Middle frontal gyrus (tissue), 1 donor: Measurements from ENCODE around the gene SMC1B.
"Not testable (repeated sequence)": the region's sequence is repeated elsewhere in the genome, so short reads cannot be mapped to it uniquely, and the experiment has no call there.

Experiments
- DNase-seq: peaks from one replicate; pipeline ENCODE4 v3.0.0-alpha.2; 2015; ENCODE audit warnings: low spot score; ENCODE audit errors: extremely low spot score

Gene SMC1B

DNA sequence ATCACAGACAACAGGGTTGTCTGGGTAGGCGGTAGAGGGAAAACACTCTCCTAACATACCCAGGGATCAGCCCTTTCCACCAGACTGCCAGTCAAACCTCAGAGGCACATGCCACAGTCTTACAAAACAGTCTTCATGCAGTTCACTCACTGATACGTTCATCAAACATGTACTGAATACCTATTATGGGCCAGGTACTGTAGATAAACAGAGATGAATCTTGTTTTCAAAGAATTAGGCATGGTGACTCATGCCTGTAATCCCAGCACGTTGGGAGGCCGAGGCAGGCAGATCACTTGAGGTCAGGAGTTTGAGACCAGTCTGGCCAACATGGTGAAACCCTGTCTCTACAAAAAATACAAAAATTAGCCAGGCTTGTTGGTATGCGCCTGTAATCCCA lies 60.6 kb downstream of the SMC1B start:
- not testable (repeated sequence) for DNase-seq

DNA sequence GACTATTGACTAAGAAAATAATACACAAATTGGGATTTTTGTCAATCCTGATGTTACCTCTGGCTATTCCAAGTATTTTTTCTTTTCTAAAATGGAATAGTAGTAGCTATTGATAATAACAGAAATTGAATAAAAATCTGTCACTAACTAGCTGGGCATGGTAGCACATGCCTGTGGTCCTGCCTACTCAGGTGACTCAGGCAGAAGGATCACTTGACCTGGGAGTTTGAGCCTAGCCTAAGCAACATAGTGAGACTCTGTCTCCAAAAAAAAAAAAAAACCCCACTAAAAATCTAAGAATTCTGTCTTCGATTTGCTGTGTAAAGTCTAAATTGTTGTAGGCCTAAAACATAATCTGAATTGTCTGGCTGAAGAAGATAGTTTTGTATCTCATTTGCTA lies 61.4 kb downstream of the SMC1B start:
- no peak for DNase-seq

GRCh38 chr22:45349916-45350315 lies 63.5 kb downstream of the SMC1B start:
- DNase-seq, result no peak

- no peak for DNase-seq
Measured at GRCh38 chr22:45344334-45344733, 69.1 kb downstream of the SMC1B start.

GRCh38 chr22:45343143-45343542 lies 70.3 kb downstream of the SMC1B start:
- no peak for DNase-seq

GRCh38 chr22:45341498-45341897 lies 71.9 kb downstream of the SMC1B start:
- no peak for DNase-seq

DNA sequence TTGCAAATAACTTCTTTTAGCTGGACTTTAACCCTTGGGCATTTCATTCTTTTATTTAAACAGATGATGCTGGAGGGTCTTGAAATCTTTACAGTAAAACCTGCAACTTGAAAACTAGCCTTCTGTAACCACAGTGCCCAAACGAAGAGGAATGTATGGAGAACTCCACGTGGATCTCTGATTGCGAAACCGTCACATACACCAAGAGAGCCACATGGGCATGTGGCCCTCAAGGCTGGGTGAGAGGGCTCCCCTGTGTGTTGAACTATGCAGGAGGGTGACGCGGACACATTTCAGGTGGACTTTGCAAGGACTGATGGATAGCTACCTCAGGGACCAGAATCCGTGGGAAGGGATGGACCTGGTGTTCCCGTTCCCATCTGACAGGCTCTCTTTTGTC lies 73.1 kb downstream of the SMC1B start:
- no peak for DNase-seq

DNA sequence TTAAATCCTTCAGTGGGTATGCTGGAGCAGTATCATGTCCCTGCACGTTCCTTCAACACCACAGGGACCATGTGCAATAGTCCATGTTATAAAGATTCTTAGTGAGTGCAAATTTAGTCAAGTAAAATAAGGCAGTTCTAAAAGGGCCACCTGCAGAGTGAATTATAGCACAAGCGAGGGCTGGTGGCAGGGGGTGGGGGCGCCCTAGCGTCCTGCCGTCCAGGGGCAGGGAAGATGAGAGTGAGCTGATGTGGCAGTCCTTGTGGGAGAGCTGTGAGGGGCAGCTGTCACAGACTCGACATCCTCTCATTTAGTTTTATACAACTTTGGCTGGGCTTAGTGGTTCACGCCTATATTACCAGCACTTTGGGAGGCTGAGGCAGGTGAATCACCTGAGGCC lies 74.6 kb downstream of the SMC1B start:
- no peak for DNase-seq

GRCh38 chr22:45337536-45337935 lies 75.9 kb downstream of the SMC1B start:
- DNase-seq, result no peak

DNA sequence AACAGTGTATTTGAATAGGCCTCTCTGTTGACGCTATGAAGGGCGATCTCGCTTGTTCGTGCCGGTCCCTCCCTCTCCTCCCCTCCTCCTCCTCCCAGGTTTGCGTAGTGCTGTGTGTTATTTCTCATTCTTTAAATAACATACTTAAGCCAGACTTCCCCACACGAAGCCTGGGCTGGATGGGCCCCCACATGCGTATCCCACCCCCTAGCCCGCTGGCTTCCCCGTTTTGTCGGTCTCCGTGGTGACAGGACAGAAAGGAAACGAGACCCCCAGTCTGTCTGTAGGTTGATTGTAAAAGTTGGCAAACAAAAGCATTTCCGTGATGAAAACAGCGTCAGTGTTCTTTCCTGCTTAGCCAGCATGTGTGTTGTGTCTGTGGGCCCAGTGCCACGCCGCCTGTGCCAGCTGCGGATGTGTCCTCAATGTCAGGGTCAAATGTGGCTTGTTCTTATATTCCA lies 76.4 kb downstream of the SMC1B start:
- DNase-seq, result no peak

DNA sequence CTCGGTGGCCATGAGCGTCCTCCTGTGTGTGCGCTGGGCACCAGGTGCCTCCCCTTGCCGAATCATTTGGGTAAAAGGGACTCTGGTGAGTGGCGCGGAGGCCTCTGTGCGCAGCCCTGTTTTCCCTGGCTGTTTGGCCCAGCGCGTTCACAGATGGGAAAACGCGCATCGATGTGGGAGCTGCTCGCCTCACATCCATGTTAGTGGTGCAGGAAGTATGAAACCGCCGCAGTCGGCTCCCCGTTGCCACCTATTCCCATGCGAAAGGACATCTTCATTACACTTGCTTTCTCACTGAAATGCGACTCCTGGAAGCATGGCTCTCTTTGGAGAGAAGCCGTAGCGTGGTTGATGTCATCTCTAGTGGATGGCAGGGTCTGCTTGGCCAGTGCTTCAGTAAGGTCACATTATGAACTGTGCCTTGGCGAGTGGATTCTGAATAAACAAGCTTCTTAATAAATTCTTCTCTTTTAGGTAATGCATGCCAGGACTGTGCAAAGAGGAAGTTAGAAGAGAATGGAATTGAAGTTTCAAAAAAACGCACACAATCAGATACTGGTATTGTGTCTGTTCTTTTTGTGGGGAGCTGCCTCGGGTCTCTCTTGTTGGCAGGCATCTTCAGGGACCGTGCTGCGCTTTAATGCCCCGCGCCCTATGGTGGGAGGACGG lies 77.4 kb downstream of the SMC1B start:
- DNase-seq, result no peak

DNA sequence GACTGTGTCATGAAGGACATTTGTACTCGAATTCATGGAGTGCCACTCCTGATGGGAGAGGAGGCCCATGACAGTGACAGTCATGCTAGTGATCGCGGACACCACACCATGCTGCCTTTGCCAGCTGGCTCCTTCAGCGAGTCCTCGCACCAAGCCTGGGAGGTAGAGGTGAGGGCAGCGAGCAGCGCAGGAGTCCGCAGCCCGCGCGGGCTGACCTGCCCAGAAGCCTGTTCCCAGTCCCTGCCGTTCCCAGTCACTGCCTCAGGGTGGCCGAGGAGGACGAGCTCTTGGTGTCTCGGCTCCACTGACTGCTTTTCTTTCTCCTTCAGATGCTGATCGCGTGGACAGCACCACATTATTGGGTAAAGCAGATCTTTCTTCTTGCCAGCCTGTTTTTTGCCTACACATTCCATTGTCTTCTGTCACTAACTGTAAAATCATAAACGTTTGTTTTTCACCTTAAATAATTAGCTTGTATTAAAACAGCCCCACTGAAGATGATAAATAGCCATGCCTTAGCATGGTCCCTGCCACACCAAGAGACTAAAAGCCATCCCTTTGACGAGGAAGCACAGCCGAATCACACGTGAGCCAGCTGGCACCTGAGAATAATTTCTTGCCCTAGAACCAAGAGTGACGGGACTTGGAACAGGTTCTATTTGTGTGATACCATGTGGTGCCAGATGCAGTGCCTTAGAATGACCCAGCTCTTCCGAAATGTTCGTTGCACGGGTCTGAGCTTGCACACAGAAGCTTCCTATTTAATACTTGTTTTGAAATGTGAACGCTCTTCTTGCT lies 78.2 kb downstream of the SMC1B start:
- no peak for DNase-seq

GRCh38 chr22:45334528-45334927 lies 78.9 kb downstream of the SMC1B start:
- no peak for DNase-seq

- no peak for DNase-seq
Measured at GRCh38 chr22:45334068-45334467, 79.3 kb downstream of the SMC1B start.

DNA sequence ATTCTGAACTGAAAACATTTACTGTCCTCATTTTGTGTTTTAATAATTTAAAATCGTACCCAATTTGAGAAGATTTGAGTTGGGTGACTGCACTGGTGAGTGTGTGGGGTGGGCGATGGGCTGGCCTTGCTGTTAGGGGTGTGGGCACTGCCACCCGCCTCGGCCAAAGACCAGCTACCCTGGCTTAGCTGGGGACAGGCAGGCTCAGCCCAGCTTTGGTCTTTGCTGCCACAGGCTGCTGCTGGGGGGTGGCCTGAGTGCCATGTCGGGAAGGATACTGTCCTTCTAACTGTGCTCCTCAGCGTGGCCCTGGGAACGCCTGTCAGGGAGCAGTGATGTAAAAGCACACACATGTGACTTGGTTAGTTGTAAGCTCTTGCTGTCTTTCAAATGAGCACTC lies 81.4 kb downstream of the SMC1B start:
- DNase-seq, result no peak

DNA sequence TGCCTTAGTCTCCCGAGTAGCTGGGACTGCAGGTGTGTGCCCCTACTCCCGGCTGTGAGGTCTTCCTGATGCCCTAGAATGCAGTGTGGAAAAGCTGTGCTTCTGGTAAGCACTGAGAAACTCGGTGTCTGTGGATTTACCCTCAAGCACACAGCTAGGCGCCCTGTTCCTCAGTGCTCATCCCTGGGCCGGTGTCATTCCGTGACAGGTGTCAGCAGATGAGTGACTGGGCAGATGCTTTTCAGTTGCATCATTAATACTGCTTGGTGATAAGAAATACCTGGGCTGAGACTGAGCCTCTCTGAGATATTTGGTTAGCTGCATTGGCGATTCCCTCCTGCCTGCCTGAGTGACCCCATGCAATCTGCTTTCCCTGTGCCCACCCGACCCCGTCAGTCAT lies 81.9 kb downstream of the SMC1B start:
- DNase-seq, result no peak

- DNase-seq, result no peak
Measured at GRCh38 chr22:45330548-45330947, 82.9 kb downstream of the SMC1B start.

GRCh38 chr22:45329530-45329936 lies 83.9 kb downstream of the SMC1B start:
- peak; percentile 28 for DNase-seq

- no peak for DNase-seq
Measured at GRCh38 chr22:45328822-45329529, 84.4 kb downstream of the SMC1B start.

- DNase-seq, result not testable (repeated sequence)
Measured at GRCh38 chr22:45328261-45328660, 85.1 kb downstream of the SMC1B start.

DNA sequence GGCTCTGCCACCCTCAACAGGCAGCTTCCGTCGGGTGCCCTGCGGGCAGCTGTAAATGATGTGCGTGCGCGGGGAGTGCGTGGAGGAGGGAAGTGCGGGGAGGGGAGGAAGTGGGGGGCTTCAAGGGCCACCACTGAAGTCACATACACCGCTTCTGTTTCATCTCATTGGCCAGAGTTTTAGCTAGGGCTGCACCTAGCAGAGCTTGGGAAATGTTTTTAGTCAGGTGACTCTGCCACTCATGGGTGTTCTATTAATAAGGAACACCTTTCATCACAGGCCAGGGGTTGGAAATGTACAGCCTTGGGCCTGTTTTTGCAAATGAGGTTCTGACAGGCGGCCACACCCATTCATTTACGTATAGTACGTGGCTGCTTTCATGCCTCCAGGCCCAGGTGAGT lies 89.1 kb downstream of the SMC1B start:
- no peak for DNase-seq

- no peak for DNase-seq
Measured at GRCh38 chr22:45323695-45324094, 89.7 kb downstream of the SMC1B start.
